ENCODE measurements around the gene PNLIPRP2. TPM values are rescaled to one million over a fixed set of nuclear protein-coding genes. Genes with fewer than 3 reads are reported as not detected.

Gene PNLIPRP2
- total and polyA plus RNA-seq, 2 of the 8 experiments (the other 6 are each of a cell fraction or from before 2014, with no cell fraction given), result 0.11 TPM; not detected in 1

DNA sequence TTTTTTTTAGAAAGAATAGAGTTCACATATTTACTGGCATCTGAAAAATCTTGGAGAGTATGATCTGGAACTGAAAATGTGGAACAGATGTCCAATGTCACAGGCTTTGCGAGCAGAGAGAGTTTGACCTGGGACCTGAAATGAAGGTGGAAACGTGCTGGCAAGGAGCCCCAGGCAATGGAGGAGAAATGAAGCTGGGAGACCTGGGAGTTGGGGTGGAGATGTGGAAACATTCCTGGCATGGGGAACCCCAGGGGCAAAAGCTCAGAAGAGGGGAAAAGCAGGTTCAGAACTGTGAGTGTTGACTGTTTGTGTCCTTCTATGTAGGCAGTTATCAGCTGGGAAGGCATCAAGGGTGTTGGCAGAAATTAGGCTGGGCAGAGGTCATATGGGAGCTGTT lies 7.3 kb upstream of the PNLIPRP2 start:
- H3K9ac ChIP-seq (replicated peaks in 1 of 4; ENCODE audit: extremely low read depth in 1 of 4, low read depth in 3 of 4, low read length in 3 of 4), result no peak overlapping the region
- H3K23me2 ChIP-seq (ENCODE audit: low read depth, low read length), result no peaks in the 10 kb centered on the region; the same call in 1 of the 2 replicates
- ChIA-PET POLR2A (ENCODE audit: partially characterized antibody) (no interaction called here), CTCF (ENCODE audit: partially characterized antibody) (interaction anchor here (2.4 to 2.5 kb wide), 2 partner anchors 14 to 175 kb away, joined by 9 to 12 read pairs; no protein-coding TSS in a partner anchor)
- 81% methylated on average over 2 of the region's 2 CpGs; no CpG with 5 or more reads in 1 of the 2 experiments for WGBS, 2 experiments (ENCODE audit: extremely low coverage in 1 of 2, insufficient coverage in 1 of 2, insufficient read length in 1 of 2, insufficient replicate concordance in 2 of 2, low coverage in 1 of 2, low lambda C conversion rate in 2 of 2, missing lambda C conversion rate in 1 of 2)
- H3K14ac ChIP-seq (ENCODE audit: insufficient read length), result no peak overlapping the region
- H3K9me3 ChIP-seq (ENCODE audit: insufficient read depth in 2 of 2, low read depth in 1 of 2, low read length in 1 of 2), result peaks cover 3 to 4% of the 10 kb centered on the region in 2 experiments; a peak in 2 of 4 replicates
- no peak overlapping the region for H3K4me2 ChIP-seq (ENCODE audit: insufficient read depth in 1 of 2, low read depth in 2 of 2, low read length in 2 of 2)
- FAIRE-seq, result no peak
- H3K23ac ChIP-seq (ENCODE audit: insufficient read length), result no peak overlapping the region
- H3K36me3 ChIP-seq (ENCODE audit: control insufficient read depth in 2 of 4, insufficient read depth in 4 of 4, low read length in 3 of 4), result no peaks in the 10 kb centered on the region
- no peak overlapping the region for H2BK20ac ChIP-seq (ENCODE audit: low read length)
- no peak overlapping the region for H4K8ac ChIP-seq (ENCODE audit: extremely low read depth, insufficient read depth, low read length)
- peaks cover 0 to 9% (median 3%) of the 10 kb centered on the region in 4 experiments; a peak in 5 of 7 replicates for H3K4me1 ChIP-seq (replicated peaks in 1 of 4; ENCODE audit: control insufficient read depth in 3 of 4, insufficient read depth in 4 of 4, low read length in 3 of 4)
- H3K18ac ChIP-seq (ENCODE audit: extremely low read depth, low read length), result no peak overlapping the region
- no peak overlapping the region for H3K4me3 ChIP-seq (ENCODE audit: extremely low read depth in 1 of 4, insufficient read depth in 2 of 4, low read depth in 3 of 4, low read length in 4 of 4)
- DNase-seq (ENCODE audit: low read depth in 1 of 2, low spot score in 2 of 2), result no peak
- no peak overlapping the region for H2BK12ac ChIP-seq (ENCODE audit: low read depth, low read length)
- no peak overlapping the region for H4K91ac ChIP-seq (replicated peaks; ENCODE audit: insufficient read length, low read length)
- H2BK15ac ChIP-seq (ENCODE audit: low read length), result no peak overlapping the region
- H2BK120ac ChIP-seq (replicated peaks; ENCODE audit: low read depth, low read length), result no peak overlapping the region
- H3K79me1 ChIP-seq (ENCODE audit: low read depth, low read length), result no peaks in the 10 kb centered on the region
- no peak overlapping the region for H3K56ac ChIP-seq (replicated peaks; ENCODE audit: insufficient read length, low read depth, low read length)
- no peak overlapping the region for H2AK5ac ChIP-seq (ENCODE audit: low read depth, low read length)
- no peak overlapping the region for H3K27ac ChIP-seq (ENCODE audit: low read depth, low read length)
- H4K20me1 ChIP-seq (replicated peaks in 1 of 2; ENCODE audit: control insufficient read depth in 1 of 2, insufficient read depth in 2 of 2, low read length in 2 of 2), result no peaks in the 10 kb centered on the region
- H2AFZ ChIP-seq (ENCODE audit: low read length), result no peak overlapping the region
- H4K5ac ChIP-seq (ENCODE audit: insufficient read length, low read depth, low read length), result no peak overlapping the region
- no peak overlapping the region for H3K4ac ChIP-seq (replicated peaks; ENCODE audit: insufficient read length, low read depth, low read length)
- peaks cover 0 to 11% (median 8%) of the 10 kb centered on the region in 4 experiments; a peak in 5 of 7 replicates for H3K27me3 ChIP-seq (replicated peaks in 1 of 4; ENCODE audit: control insufficient read depth in 3 of 4, extremely low read depth in 1 of 4, insufficient read depth in 3 of 4, low read length in 3 of 4)
- no peak overlapping the region for H2BK5ac ChIP-seq (ENCODE audit: low read depth, low read length)
- no peaks in the 10 kb centered on the region for H3K79me2 ChIP-seq (ENCODE audit: control insufficient read depth in 1 of 2, insufficient read depth in 2 of 2, low read length in 2 of 2)
- TF ChIP-seq SP1 (IDR thresholded peaks at IDR 0.05; ENCODE audit: low read depth, low read length) (no peak), KDM1A (IDR thresholded peaks at IDR 0.05; ENCODE audit: borderline replicate concordance, low read length) (no peak), KDM5A (IDR thresholded peaks at IDR 0.05; ENCODE audit: low read length) (no peak), SRF (IDR thresholded peaks at IDR 0.05; ENCODE audit: low read depth, low read length) (no peak), POLR2AphosphoS5 (IDR thresholded peaks at IDR 0.05; ENCODE audit: low read depth, low read length) (no peak), CEBPB (IDR thresholded peaks at IDR 0.05; ENCODE audit: low read depth, low read length) (no peak)
